Astrocyte (in vitro differentiated cells and primary cell): ENCODE data around the gene ARHGAP32. TPM values are rescaled to one million over a fixed set of nuclear protein-coding genes. Genes with fewer than 3 reads are reported as not detected.
A peak's percentile ranks its signal among the peaks of the same experiment; 100 is the strongest.
"Not testable (repeated sequence)": the region's sequence is repeated elsewhere in the genome, so short reads cannot be mapped to it uniquely, and the experiment has no call there.

Experiments
- DNase-seq: peaks from one replicate; pipeline ENCODE4 v3.0.0-alpha.2; 2010; ENCODE audit warnings: low read depth
- FAIRE-seq: peaks from 2 replicates; lab custom pipeline; 2011; peaks lifted over from hg19 to GRCh38; lab: Jason Lieb, UNC
- H2AFZ ChIP-seq: 2 replicates; pipeline ENCODE4 v1.6.0; 2012; ENCODE audit warnings: low read depth, low read length, inconsistent platforms
- H3K27ac ChIP-seq: 2 replicates; pipeline ENCODE4 v1.5.1; 2011; ENCODE audit warnings: low read depth, low read length, inconsistent platforms
- H3K27me3 ChIP-seq: 2 replicates; pipeline ENCODE4 v1.6.0; 2011; ENCODE audit warnings: low read length, inconsistent platforms; ENCODE audit not compliant: insufficient read depth
- H3K36me3 ChIP-seq: 2 replicates; pipeline ENCODE4 v1.5.1; 2011; ENCODE audit warnings: low read length, inconsistent platforms; ENCODE audit not compliant: insufficient read depth
- H3K4me1 ChIP-seq: 2 replicates; pipeline ENCODE4 v1.5.1; 2011; ENCODE audit warnings: low read length, inconsistent platforms; ENCODE audit not compliant: insufficient read depth
- H3K4me2 ChIP-seq: 2 replicates; pipeline ENCODE4 v1.6.0; 2012; ENCODE audit warnings: low read length, inconsistent platforms
- H3K4me3 ChIP-seq: 2 replicates; pipeline ENCODE4 v1.5.1; 2011; ENCODE audit warnings: low read depth, mild to moderate bottlenecking, low read length, inconsistent platforms; ENCODE audit not compliant: insufficient read depth
- H3K79me2 ChIP-seq: 2 replicates; pipeline ENCODE4 v1.6.0; 2012; ENCODE audit warnings: mild to moderate bottlenecking, low read length, inconsistent platforms; ENCODE audit not compliant: insufficient read depth
- H3K9ac ChIP-seq: 2 replicates; pipeline ENCODE4 v1.6.0; 2012; ENCODE audit warnings: mild to moderate bottlenecking, low read length, inconsistent platforms
- H3K9me3 ChIP-seq: 2 replicates; pipeline ENCODE4 v1.5.1; 2012; ENCODE audit warnings: low read depth, mild to moderate bottlenecking, low read length, inconsistent platforms; ENCODE audit not compliant: insufficient read depth
- H4K20me1 ChIP-seq: 2 replicates; pipeline ENCODE4 v1.6.0; 2012; ENCODE audit warnings: low read length, inconsistent platforms; ENCODE audit not compliant: insufficient read depth
- H3K27ac Mint-ChIP-seq: one replicate; pipeline ENCODE4 v1.8.0; 2021; ENCODE audit warnings: mild to moderate bottlenecking, mixed read lengths; ENCODE audit not compliant: unreplicated experiment
- H3K27me3 Mint-ChIP-seq: one replicate; pipeline ENCODE4 v1.8.0; 2021; ENCODE audit warnings: low read depth, mixed read lengths; ENCODE audit not compliant: unreplicated experiment
- H3K36me3 Mint-ChIP-seq: one replicate; pipeline ENCODE4 v1.8.0; 2021; ENCODE audit warnings: low read depth, mixed read lengths; ENCODE audit not compliant: unreplicated experiment
- H3K4me1 Mint-ChIP-seq: one replicate; pipeline ENCODE4 v1.8.0; 2021; ENCODE audit warnings: low read depth, mixed read lengths; ENCODE audit not compliant: unreplicated experiment
- H3K4me3 Mint-ChIP-seq: one replicate; pipeline ENCODE4 v1.8.0; 2021; ENCODE audit warnings: mild to moderate bottlenecking, moderate library complexity, mixed read lengths; ENCODE audit not compliant: unreplicated experiment
- H3K9me3 Mint-ChIP-seq: one replicate; pipeline ENCODE4 v1.8.0; 2021; ENCODE audit warnings: mild to moderate bottlenecking, mixed read lengths; ENCODE audit not compliant: unreplicated experiment
- CTCF ChIP-seq: IDR thresholded peaks from 2 replicates; pipeline ENCODE4 v1.5.1; 2011; ENCODE audit warnings: low read depth, mild to moderate bottlenecking, inconsistent platforms, low read length, moderate library complexity; ENCODE audit not compliant: insufficient read depth
- EZH2 ChIP-seq: IDR thresholded peaks from 2 replicates; pipeline ENCODE4 v1.6.1; 2012; ENCODE audit warnings: mild to moderate bottlenecking, low read length, inconsistent platforms; ENCODE audit not compliant: insufficient read depth
- total RNA-seq: library from RNA; stranded (reverse); gene quantifications from 2 replicates; pipeline ENCODE4 v1.2.1, GENCODE V29; 2021

The ARHGAP32 gene
- total RNA-seq, 1 donor from 2014 or later = 21.6 TPM

- TF ChIP-seq CTCF (no peak), EZH2 (no peak)
- Histone ChIP-seq H4K20me1 (no peaks in the 10 kb centered on the region), H3K27ac (peak overlapping the region; percentile 99), H3K4me2 (peak overlapping the region; percentile 45), H3K36me3 (no peaks in the 10 kb centered on the region), H3K27me3 (no peaks in the 10 kb centered on the region), H3K79me2 (peaks cover 38% of the 10 kb centered on the region), H2AFZ (no peak overlapping the region), H3K4me1 (peaks cover 34% of the 10 kb centered on the region), H3K4me3 (no peak overlapping the region), H3K9ac (peak overlapping the region; percentile 82), H3K9me3 (no peaks in the 10 kb centered on the region)
- no peak overlapping the region for H3K4me3 Mint-ChIP-seq
- H3K27ac Mint-ChIP-seq = peak overlapping the region; percentile 97
- H3K27me3 Mint-ChIP-seq = no peaks in the 10 kb centered on the region
- peaks cover 39% of the 10 kb centered on the region for H3K4me1 Mint-ChIP-seq
- FAIRE-seq (no peak), DNase-seq (peak; percentile 66)
- peaks cover 2% of the 10 kb centered on the region for H3K9me3 Mint-ChIP-seq
- no peaks in the 10 kb centered on the region for H3K36me3 Mint-ChIP-seq
These were observed 50.2 kb downstream of the ARHGAP32 start for GRCh38 chr11:129141748-129142523.

GRCh38 chr11:129131316-129131715, 60.8 kb downstream of the ARHGAP32 start:
- FAIRE-seq (no peak), DNase-seq (peak; percentile 74)
- no peak overlapping the region for H3K4me3 ChIP-seq
- H3K9me3 ChIP-seq = no peaks in the 10 kb centered on the region
- no peaks in the 10 kb centered on the region for H3K36me3 Mint-ChIP-seq
- H3K4me1 Mint-ChIP-seq = peaks cover 1% of the 10 kb centered on the region
- H3K79me2 ChIP-seq = peaks cover 17% of the 10 kb centered on the region
- no peak for TF ChIP-seq EZH2
- no peak for TF ChIP-seq CTCF
- H3K4me1 ChIP-seq = no peaks in the 10 kb centered on the region
- H3K27ac ChIP-seq = peak overlapping the region; percentile 15
- no peak overlapping the region for H3K4me3 Mint-ChIP-seq
- no peak overlapping the region for H3K27ac Mint-ChIP-seq
- H3K4me2 ChIP-seq = no peak overlapping the region
- no peaks in the 10 kb centered on the region for H3K9me3 Mint-ChIP-seq
- no peak overlapping the region for H2AFZ ChIP-seq
- no peaks in the 10 kb centered on the region for H4K20me1 ChIP-seq
- no peaks in the 10 kb centered on the region for H3K36me3 ChIP-seq
- H3K9ac ChIP-seq = no peak overlapping the region
- no peaks in the 10 kb centered on the region for H3K27me3 ChIP-seq
- no peaks in the 10 kb centered on the region for H3K27me3 Mint-ChIP-seq

- not testable (repeated sequence) for FAIRE-seq, H3K4me1 ChIP-seq, H3K9ac ChIP-seq, H3K9me3 ChIP-seq, H3K4me3 ChIP-seq, H3K36me3 ChIP-seq, H3K27ac Mint-ChIP-seq, H3K9me3 Mint-ChIP-seq, H3K36me3 Mint-ChIP-seq, H3K4me1 Mint-ChIP-seq, H2AFZ ChIP-seq, H4K20me1 ChIP-seq, H3K27ac ChIP-seq, H3K27me3 Mint-ChIP-seq, H3K4me2 ChIP-seq, DNase-seq, H3K27me3 ChIP-seq, H3K4me3 Mint-ChIP-seq
- H3K79me2 ChIP-seq = peaks cover 17% of the 10 kb centered on the region
These were observed 63.1 kb downstream of the ARHGAP32 start for GRCh38 chr11:129128881-129129620.
